Activated naive CD8-positive, alpha-beta T cell treated with anti-CD3 and anti-CD28 coated beads, Interleukin-2, amount 10 ng/mL, durations not matched to agents 7 days and 5 days (primary cell): ENCODE measurements around the gene IRAK3. TPM values are rescaled to one million over a fixed set of nuclear protein-coding genes. Genes with fewer than 3 reads are reported as not detected.
"Not testable (repeated sequence)": the region's sequence is repeated elsewhere in the genome, so short reads cannot be mapped to it uniquely, and the experiment has no call there.

ENCODE experiments used
- ATAC-seq: fragments of 150-1000 bp; cut with Tn5 transposase; one replicate; pipeline ENCODE4 v1.10.0; 2021; ENCODE audit warnings: low read depth, moderate library complexity
- POLR2A ChIA-PET: fragments of 350-600 bp; sonication (Branson Sonifier 250); formaldehyde crosslinking; loops from one replicate; lab custom pipeline; 2021; ENCODE audit warnings: antibody characterized with exemption; lab: Charles Lee
- DNase-seq: peaks from one replicate; pipeline ENCODE4 v3.0.0; 2021
- H3K27ac Mint-ChIP-seq: one replicate; pipeline ENCODE4 v1.8.0; 2022; ENCODE audit warnings: mild to moderate bottlenecking, mixed read lengths
- H3K27me3 Mint-ChIP-seq: one replicate; pipeline ENCODE4 v1.8.0; 2022; ENCODE audit warnings: mild to moderate bottlenecking, moderate library complexity, mixed read lengths
- H3K36me3 Mint-ChIP-seq: one replicate; pipeline ENCODE4 v1.8.0; 2021; ENCODE audit warnings: mild to moderate bottlenecking, mixed read lengths
- H3K4me1 Mint-ChIP-seq: one replicate; pipeline ENCODE4 v1.8.0; 2021; ENCODE audit warnings: mixed read lengths
- H3K4me3 Mint-ChIP-seq: one replicate; pipeline ENCODE4 v1.8.0; 2022; ENCODE audit warnings: mild to moderate bottlenecking, moderate library complexity, mixed read lengths
- H3K9me3 Mint-ChIP-seq: one replicate; pipeline ENCODE4 v1.8.0; 2021; ENCODE audit warnings: mixed read lengths
- total RNA-seq, 2 experiments: library from RNA; stranded (reverse); gene quantifications; one replicate each; pipeline ENCODE4 v1.2.3, GENCODE V29; 2021

The IRAK3 gene
- total RNA-seq, 2 experiments from 2014 or later, result 0.43 to 0.53 TPM

- no peak overlapping the region for H3K4me3 Mint-ChIP-seq
- ATAC-seq (no peak), DNase-seq (no peak)
- no peaks in the 10 kb centered on the region for H3K36me3 Mint-ChIP-seq
- peaks cover 4% of the 10 kb centered on the region for H3K9me3 Mint-ChIP-seq
- POLR2A ChIA-PET, result no interaction called here
- no peaks in the 10 kb centered on the region for H3K4me1 Mint-ChIP-seq
- H3K27me3 Mint-ChIP-seq, result peaks cover 10% of the 10 kb centered on the region
- H3K27ac Mint-ChIP-seq, result no peak overlapping the region
Observed at GRCh38 chr12:66203820-66204219, 14.8 kb downstream of the IRAK3 start.

DNA sequence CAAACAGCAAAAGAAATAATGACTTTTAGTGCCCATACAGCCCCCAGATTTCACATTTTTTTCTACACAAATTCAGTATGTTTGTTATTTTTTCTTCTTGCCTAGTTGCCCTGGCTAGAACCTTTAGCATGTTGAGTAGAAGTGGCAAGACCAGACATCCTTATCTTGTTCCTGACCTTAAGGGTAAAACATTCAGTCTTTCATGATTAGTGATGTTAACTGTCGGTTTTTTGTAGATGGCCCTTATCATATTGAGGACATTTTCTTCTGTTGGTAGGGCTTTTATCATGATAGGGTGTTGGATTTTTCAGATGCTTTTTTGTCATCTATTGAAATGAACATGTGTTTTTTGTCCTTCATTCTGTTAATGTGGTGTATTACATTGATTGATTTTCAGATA is 17.1 kb downstream of the IRAK3 start:
- no peak for DNase-seq
- no peak for ATAC-seq
- H3K27me3 Mint-ChIP-seq, result peaks cover 14% of the 10 kb centered on the region
- no peak overlapping the region for H3K4me3 Mint-ChIP-seq
- no peaks in the 10 kb centered on the region for H3K9me3 Mint-ChIP-seq
- H3K4me1 Mint-ChIP-seq, result no peaks in the 10 kb centered on the region
- no peaks in the 10 kb centered on the region for H3K36me3 Mint-ChIP-seq
- no peak overlapping the region for H3K27ac Mint-ChIP-seq
- POLR2A ChIA-PET, result no interaction called here

DNA sequence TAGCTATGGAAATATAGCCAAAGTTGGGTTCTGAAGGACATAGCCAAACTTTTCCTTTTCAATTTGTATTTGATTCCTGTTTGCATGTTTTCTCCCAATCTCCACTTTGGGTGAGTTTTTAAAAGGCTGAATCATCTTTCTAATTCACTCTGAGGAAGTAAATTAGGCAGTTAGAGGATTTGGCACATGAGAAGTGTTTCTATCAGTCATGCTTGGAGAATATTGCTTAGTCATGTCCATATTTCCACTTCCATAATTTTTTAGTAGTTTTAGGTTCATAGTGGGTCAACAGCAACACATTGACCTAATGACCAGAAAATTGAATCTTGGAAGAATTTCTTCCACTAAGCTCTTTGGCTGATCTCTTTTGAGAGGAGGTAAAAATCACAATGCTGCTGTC is 21.8 kb downstream of the IRAK3 start:
- Mint-ChIP-seq H3K36me3 (peaks cover 5% of the 10 kb centered on the region), H3K9me3 (no peaks in the 10 kb centered on the region), H3K4me1 (peaks cover 3% of the 10 kb centered on the region), H3K27me3 (peaks cover 16% of the 10 kb centered on the region), H3K4me3 (no peak overlapping the region), H3K27ac (no peak overlapping the region)
- no peak for ATAC-seq
- no peak for DNase-seq
- POLR2A ChIA-PET, result no interaction called here

DNA sequence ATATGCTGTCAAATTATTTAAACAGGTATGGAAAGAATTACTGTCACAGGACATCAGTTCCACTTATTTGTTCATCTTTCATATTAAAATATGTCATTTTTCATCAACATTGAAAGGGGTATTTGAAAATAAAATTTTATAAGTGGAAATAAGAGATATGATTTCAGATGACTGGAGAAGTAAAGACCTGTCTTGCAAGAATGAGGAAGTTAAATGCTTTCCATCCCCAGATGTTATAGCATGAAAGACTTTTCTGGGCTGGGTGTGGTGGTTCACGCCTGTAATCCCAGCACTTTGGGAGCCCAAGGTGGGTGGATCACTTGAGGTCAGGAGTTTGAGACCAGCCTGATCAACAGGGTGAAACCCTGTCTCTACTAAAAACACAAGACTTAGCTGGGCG is 22.6 kb downstream of the IRAK3 start:
- H3K27me3 Mint-ChIP-seq, result peaks cover 16% of the 10 kb centered on the region

DNA sequence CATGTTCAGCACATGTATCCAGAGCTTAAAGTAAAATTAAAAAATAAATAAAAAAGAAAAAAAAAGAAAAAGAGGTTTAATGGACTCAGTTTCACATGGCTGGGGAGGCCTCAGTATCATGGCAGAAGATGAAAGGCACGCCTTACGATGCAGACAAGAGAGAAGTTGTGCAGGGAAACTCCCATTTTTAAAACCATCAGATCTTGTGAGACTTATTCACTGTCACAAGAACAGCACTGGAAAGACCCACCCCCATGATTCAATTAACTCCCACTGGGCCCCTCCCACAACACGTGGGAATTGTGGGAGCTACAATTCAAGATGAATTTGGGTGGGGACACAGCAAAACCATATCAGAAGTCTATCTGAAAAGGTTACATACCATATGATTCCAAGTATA is 24.0 kb downstream of the IRAK3 start:
- H3K4me1 Mint-ChIP-seq, ATAC-seq, DNase-seq, H3K27ac Mint-ChIP-seq, POLR2A ChIA-PET, H3K9me3 Mint-ChIP-seq, H3K36me3 Mint-ChIP-seq, H3K4me3 Mint-ChIP-seq: not testable (repeated sequence)
- H3K27me3 Mint-ChIP-seq, result peaks cover 17% of the 10 kb centered on the region

More for the DNA sequence above, 22.6 kb downstream of the IRAK3 start:
- H3K4me1 Mint-ChIP-seq, ATAC-seq, DNase-seq, POLR2A ChIA-PET, H3K27ac Mint-ChIP-seq, H3K9me3 Mint-ChIP-seq, H3K36me3 Mint-ChIP-seq, H3K4me3 Mint-ChIP-seq: not testable (repeated sequence)

DNA sequence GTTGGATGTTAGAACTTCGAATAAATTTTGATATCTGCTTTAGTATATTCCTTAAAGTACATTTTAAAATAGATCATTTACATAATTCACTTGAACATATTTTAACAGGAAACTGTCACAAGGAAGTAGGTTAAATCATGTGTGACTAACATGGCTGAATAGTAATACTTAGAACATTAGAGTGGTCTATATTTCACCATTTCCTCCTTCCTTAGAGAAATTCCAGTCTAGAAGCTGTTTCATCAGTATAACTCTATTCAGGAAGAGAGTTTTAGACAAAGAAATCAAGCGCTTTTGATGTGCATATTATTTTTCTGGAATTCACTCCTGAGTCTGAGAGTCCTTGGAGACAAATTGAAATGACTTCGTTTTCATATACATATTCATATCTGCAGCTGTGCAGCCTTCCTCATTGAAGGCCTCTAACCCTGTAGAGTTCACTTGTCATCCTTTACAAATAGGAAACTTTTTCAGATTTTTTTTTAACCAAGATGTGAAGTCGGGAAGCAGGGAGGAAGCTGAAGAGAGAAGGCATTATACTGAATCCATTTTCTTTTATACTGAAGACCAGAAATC is 28.4 kb downstream of the IRAK3 start:
- POLR2A ChIA-PET, result no interaction called here
- no peak overlapping the region for H3K4me3 Mint-ChIP-seq
- peaks cover 6% of the 10 kb centered on the region for H3K36me3 Mint-ChIP-seq
- H3K9me3 Mint-ChIP-seq, result peaks cover 6% of the 10 kb centered on the region
- H3K27me3 Mint-ChIP-seq, result peaks cover 6% of the 10 kb centered on the region
- DNase-seq, result no peak
- ATAC-seq, result no peak
- no peak overlapping the region for H3K27ac Mint-ChIP-seq
- peaks cover 2% of the 10 kb centered on the region for H3K4me1 Mint-ChIP-seq

DNA sequence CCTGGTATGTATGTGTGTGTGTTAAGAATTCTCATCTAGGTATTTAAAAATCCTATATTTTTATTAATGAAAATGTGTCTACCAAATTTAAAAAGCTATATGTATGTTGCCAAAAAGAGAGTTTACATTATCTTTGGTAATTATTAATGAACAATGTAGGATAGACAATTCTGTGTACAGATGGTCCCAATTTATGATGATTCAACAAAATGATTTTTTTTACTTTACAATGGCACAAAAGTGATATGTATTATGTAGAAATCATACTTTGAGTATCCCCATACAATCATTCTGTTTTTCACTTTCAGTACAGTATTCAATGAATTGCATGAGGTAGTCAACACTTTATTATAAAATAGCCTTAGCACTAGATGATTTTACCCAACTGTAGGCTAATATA is 39.4 kb downstream of the IRAK3 start:
- Mint-ChIP-seq H3K4me3 (no peak overlapping the region), H3K27ac (no peak overlapping the region), H3K27me3 (peaks cover 8% of the 10 kb centered on the region), H3K36me3 (no peaks in the 10 kb centered on the region), H3K9me3 (no peaks in the 10 kb centered on the region), H3K4me1 (no peaks in the 10 kb centered on the region)
- DNase-seq (no peak), ATAC-seq (no peak)
- POLR2A ChIA-PET, result no interaction called here

DNA sequence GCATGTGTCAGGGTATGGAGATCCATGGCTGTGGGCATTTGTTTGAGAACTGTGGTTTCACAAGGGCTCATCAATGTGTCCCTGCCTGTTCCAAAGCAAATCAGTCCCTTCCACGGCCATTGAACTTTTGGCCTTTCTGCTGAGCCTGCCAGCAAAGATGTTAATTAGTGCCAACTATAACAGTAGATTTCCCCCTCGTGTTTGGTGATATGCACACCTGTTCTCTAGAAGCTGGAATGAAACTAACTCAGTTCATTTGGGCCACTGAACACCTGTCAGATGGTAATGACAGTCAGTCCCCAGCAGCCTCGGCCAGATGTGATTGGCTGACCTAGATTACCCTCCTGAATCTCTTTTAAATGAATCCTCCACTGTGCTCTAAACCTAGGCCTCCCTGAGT is 43.2 kb downstream of the IRAK3 start:
- H3K36me3 Mint-ChIP-seq, result no peaks in the 10 kb centered on the region
- H3K4me1 Mint-ChIP-seq, result peaks cover 2% of the 10 kb centered on the region
- POLR2A ChIA-PET, result no interaction called here
- DNase-seq (no peak), ATAC-seq (no peak)
- no peak overlapping the region for H3K4me3 Mint-ChIP-seq
- no peak overlapping the region for H3K27ac Mint-ChIP-seq
- no peaks in the 10 kb centered on the region for H3K9me3 Mint-ChIP-seq
- peaks cover 32% of the 10 kb centered on the region for H3K27me3 Mint-ChIP-seq

DNA sequence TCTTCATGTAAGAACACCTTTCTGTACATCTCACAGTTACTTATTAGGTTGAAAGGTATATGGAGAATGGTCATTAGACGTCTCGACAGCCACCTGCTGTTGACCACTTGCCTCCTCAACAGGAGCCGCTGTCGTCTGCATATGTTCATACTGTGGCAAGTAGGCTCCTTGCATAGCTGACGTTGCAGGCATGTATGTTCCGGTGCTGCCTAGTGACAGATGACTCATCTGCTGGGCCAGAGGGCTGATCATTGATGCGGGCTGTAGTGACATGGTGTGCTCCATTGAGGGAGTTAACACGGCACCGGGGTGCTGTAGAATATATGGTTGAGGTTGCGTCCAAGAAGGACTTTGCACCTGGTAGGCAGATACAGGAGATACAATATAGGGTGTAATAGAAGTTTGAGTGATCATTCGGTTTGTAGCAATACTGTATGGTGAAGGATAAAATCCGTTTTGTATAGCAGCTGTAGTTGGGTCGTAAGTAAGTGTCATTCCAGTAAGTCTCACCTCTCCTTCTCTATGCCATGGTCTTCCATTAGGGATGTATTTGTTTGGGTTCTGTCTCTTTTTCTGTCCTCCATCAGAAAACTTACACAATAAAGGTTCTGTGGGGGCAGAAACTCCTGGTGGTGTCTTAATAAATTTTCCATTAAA is 45.2 kb downstream of the IRAK3 start:
- not testable (repeated sequence) for H3K4me1 Mint-ChIP-seq, H3K9me3 Mint-ChIP-seq, H3K27ac Mint-ChIP-seq, ATAC-seq, DNase-seq, H3K36me3 Mint-ChIP-seq
- Mint-ChIP-seq H3K27me3 (peaks cover 37% of the 10 kb centered on the region), H3K4me3 (peak overlapping the region; percentile 52)
- POLR2A ChIA-PET, result interaction anchor here (2.4 kb wide), 1 partner anchor 65 kb away, joined by 6 read pairs; the partner anchor contains the start of gene TMBIM4

DNA sequence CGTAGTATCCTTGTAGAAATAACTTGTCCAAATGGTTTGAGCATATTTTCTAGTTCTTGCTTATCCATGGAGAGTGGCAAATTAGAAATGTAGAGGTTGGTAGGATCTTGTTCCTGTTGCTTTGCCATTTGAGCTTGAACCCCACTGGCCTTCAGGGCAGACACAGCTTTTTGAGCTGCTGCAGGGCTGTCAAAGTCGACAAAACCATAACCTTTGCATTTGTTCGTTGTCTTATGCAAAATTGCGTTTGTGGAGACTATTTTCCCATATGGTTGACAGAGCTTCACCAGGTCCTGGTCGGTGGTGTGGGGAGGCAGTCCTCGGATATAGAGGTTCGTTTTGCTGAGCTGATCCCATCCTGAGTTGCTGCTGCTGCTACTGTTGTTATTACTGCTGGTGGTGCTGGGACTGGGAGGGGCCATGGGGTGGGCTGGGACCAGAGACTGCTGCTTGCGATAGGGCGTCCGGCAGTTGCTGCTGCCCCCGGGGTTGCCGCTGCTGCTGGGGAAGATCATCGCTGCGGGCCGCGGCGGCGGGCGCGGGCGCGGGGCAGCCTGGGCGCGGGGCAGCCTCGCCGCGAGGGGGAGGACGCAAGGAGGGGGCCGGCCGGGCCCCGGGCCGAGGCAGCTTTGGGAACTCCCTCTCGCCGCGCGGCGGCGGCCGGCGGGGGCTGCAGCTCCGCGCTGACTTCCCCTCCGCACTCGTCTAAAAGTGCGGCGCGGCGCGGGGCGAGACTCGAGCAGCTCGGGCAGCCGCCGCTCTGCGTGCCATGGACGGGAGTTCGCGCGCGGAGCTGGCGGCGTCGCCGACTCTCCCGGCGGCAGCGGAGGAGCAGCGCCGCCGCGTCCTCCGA is 46.0 kb downstream of the IRAK3 start:
- POLR2A ChIA-PET, result interaction anchor here (2.4 kb wide), 1 partner anchor 66 kb away, joined by 6 read pairs; the partner anchor contains the start of gene TMBIM4
- H3K36me3 Mint-ChIP-seq, H3K9me3 Mint-ChIP-seq, H3K27ac Mint-ChIP-seq, H3K4me1 Mint-ChIP-seq: not testable (repeated sequence)
- peaks cover 38% of the 10 kb centered on the region for H3K27me3 Mint-ChIP-seq
- ATAC-seq, result peak; percentile 79
- peak; percentile 58 for DNase-seq
- peak overlapping the region; percentile 54 for H3K4me3 Mint-ChIP-seq

GRCh38 chr12:66235626-66236281 is 46.7 kb downstream of the IRAK3 start:
- Mint-ChIP-seq H3K4me3 (peak overlapping the region; percentile 54), H3K27me3 (peaks cover 38% of the 10 kb centered on the region), H3K4me1 (peaks cover 2% of the 10 kb centered on the region), H3K27ac (no peak overlapping the region), H3K9me3 (no peaks in the 10 kb centered on the region), H3K36me3 (no peaks in the 10 kb centered on the region)
- ATAC-seq, result no peak
- POLR2A ChIA-PET, result interaction anchor here (2.4 kb wide), 1 partner anchor 66 kb away, joined by 6 read pairs; the partner anchor contains the start of gene TMBIM4
- no peak for DNase-seq

DNA sequence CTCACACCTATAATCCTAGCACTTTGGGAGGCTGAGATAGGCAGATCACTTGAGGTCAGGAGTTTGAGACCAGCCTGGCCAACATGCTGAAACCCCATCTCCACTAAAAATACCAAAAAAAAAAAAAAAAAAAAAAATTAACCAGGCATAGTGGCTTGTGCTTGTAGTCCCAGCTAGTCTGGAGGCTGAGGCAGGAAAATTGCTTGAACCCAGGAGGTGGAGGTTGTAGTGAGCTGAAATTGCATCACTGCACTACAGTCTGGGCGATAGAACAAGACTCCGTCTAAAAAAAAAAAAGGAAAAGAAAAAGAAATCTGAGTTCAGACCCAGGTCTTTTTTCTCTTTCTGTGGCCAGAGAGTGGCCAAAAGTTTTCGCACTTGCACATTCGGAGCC is 47.3 kb downstream of the IRAK3 start:
- DNase-seq, H3K36me3 Mint-ChIP-seq, H3K4me1 Mint-ChIP-seq, H3K27ac Mint-ChIP-seq, ATAC-seq, H3K9me3 Mint-ChIP-seq: not testable (repeated sequence)
- Mint-ChIP-seq H3K27me3 (peaks cover 38% of the 10 kb centered on the region), H3K4me3 (peak overlapping the region; percentile 11)
- POLR2A ChIA-PET, result interaction anchor here (2.4 kb wide), 1 partner anchor 67 kb away, joined by 6 read pairs; the partner anchor contains the start of gene TMBIM4

DNA sequence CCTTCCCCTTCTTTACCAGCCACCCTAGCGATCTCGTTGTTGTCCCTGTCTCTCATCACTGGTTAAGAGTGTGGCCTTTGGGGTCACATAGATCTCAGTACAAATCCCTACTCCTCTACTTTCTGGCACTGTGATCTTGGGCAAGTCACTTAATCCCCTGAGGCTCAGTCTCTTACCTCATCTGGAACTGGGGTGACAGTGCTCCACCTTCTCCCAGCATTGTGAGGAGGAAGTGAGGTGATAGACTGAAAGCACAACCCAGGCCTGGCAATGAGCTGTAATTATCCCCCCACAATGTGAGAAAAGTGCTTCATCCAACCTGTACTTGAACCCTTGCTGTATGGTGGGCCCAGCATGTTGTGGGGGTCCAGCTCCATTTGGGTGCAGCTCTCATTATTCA is 48.0 kb downstream of the IRAK3 start:
- no peaks in the 10 kb centered on the region for H3K9me3 Mint-ChIP-seq
- H3K4me3 Mint-ChIP-seq, result no peak overlapping the region
- H3K27me3 Mint-ChIP-seq, result peaks cover 38% of the 10 kb centered on the region
- peaks cover 2% of the 10 kb centered on the region for H3K4me1 Mint-ChIP-seq
- no peaks in the 10 kb centered on the region for H3K36me3 Mint-ChIP-seq
- DNase-seq, result no peak
- POLR2A ChIA-PET, result interaction anchor here (0.6 kb wide), 1 partner anchor 44 kb away, joined by 4 read pairs; no protein-coding TSS in a partner anchor
- ATAC-seq, result no peak
- no peak overlapping the region for H3K27ac Mint-ChIP-seq
